Aorta (tissue), 5 donors: ENCODE results near the gene IFITM5. TPM values are rescaled to one million over a fixed set of nuclear protein-coding genes. Genes with fewer than 3 reads are reported as not detected.
"Not testable (repeated sequence)": the region's sequence is repeated elsewhere in the genome, so short reads cannot be mapped to it uniquely, and the experiment has no call there.

Experiments used
- ATAC-seq: fragments of 200-7000 bp; cut with Tn5 transposase; one replicate; pipeline ENCODE4 v1.9.1; 2022; ENCODE audit warnings: moderate library complexity; ENCODE audit not compliant: low FRiP score
- DNase-seq, 2 donors: peaks; one replicate each; pipeline ENCODE4 v3.0.0-alpha.2; 2020
- H3K27ac ChIP-seq, 2 donors: one replicate each; pipeline ENCODE4 v1.5.1; 2013; ENCODE audit warnings: low read length in 2 of 2, mild to moderate bottlenecking in 2 of 2, moderate library complexity in 2 of 2, control low read depth in 1 of 2, inconsistent platforms in 1 of 2, low read depth in 1 of 2
- H3K27me3 ChIP-seq, 2 donors: one replicate each; pipeline ENCODE4 v1.6.1; 2013; ENCODE audit warnings: control low read depth in 1 of 2, low read length in 1 of 2, mild to moderate bottlenecking in 1 of 2, moderate library complexity in 1 of 2; ENCODE audit not compliant: insufficient read depth in 2 of 2, control insufficient read depth in 1 of 2
- H3K36me3 ChIP-seq, 2 donors: one replicate each; pipeline ENCODE4 v1.6.1; 2013; ENCODE audit warnings: control low read depth in 1 of 2, low read length in 1 of 2, mild to moderate bottlenecking in 1 of 2; ENCODE audit not compliant: insufficient read depth in 2 of 2, control insufficient read depth in 1 of 2
- H3K4me1 ChIP-seq, 2 donors: one replicate each; pipeline ENCODE4 v1.6.1; 2013; ENCODE audit warnings: low read length in 2 of 2, control low read depth in 1 of 2, mild to moderate bottlenecking in 1 of 2, moderate library complexity in 1 of 2; ENCODE audit not compliant: insufficient read depth in 2 of 2, control insufficient read depth in 1 of 2
- H3K4me3 ChIP-seq, 2 donors: one replicate each; pipeline ENCODE4 v1.5.1; 2013; ENCODE audit warnings: low read length in 2 of 2, control low read depth in 1 of 2, mild to moderate bottlenecking in 1 of 2
- H3K9me3 ChIP-seq: one replicate; pipeline ENCODE4 v1.6.1; 2013; ENCODE audit warnings: mild to moderate bottlenecking, low read length; ENCODE audit not compliant: control insufficient read depth
- WGBS, 2 donors: extraction: QIAGEN DNeasy Blood & Tissue Kit; methylation state at CpG; one replicate each; pipeline ENCODE4 v1.1.7; 2013; 5-methylcytosine and 5-hydroxymethylcytosine counted together
- intact Hi-C, 2 donors: fragments of 100-400 bp; cut with DNase I; formaldehyde crosslinking; loops; one replicate each; pipeline versions ENCODE4 v1.14.2 to v1.15.0; 2022
- polyA plus RNA-seq, 2 donors: library from polyadenylated mRNA; stranded (reverse); fragments of 200-250 nt; gene quantifications; one replicate each; pipeline ENCODE4 v1.2.3, GENCODE V29; 2013
- total RNA-seq, 2 donors: library from RNA; stranded (reverse); fragmentation: NEBNext Ultra II Directional; extraction: Animal tissue kit (Norgen Biotek cat#: 25700); gene quantifications; one replicate each; pipeline ENCODE4 v1.2.1, GENCODE V29; 2021
- donor health status: healthy with polysubstance abuse.
- donor health status: Bipolar disorder and iron deficiency.
- donor health status: DM: no; HTN: no; CAD: no.
- donor health status: DM: no; HTN: no; CAD: no.
- donor health status: DM: yes; HTN: yes; CAD: no.

The IFITM5 gene
- total and polyA plus RNA-seq, 4 donors = not detected

- Histone ChIP-seq H3K36me3 (no peaks in the 10 kb centered on the region), H3K4me3 (no peak within 1 kb of the TSS), H3K27me3 (peaks cover 0 to 1% of the 10 kb centered on the region in 2 donors), H3K4me1 (no peaks in the 10 kb centered on the region), H3K9me3 (no peaks in the 10 kb centered on the region), H3K27ac (no peak within 1 kb of the TSS)
- DNase-seq = no peak
- peak; percentile 7 for ATAC-seq
- WGBS, 2 donors = 66 to 71% methylated on average over 20 to 21 of the region's 21 CpGs
- intact Hi-C loops = no loop called here
Measured at GRCh38 chr11:278001-278951, 21.1 kb downstream of the IFITM5 start, which contains the start of gene NLRP6. NLRP6 (plus strand) TSS chr11:278407; CDS start chr11:278570, 163 bp downstream.

- H3K27me3 ChIP-seq = peaks cover 0 to 1% of the 10 kb centered on the region in 2 donors
- no peaks in the 10 kb centered on the region for H3K9me3 ChIP-seq
- ATAC-seq (no peak), DNase-seq (no peak)
- H3K36me3 ChIP-seq = no peaks in the 10 kb centered on the region
- no peak overlapping the region for H3K27ac ChIP-seq
- no peaks in the 10 kb centered on the region for H3K4me1 ChIP-seq
- intact Hi-C loops = no loop called here
- H3K4me3 ChIP-seq = no peak overlapping the region
Measured at GRCh38 chr11:276219-276618, 23.1 kb downstream of the IFITM5 start.

- Histone ChIP-seq H3K36me3 (no peaks in the 10 kb centered on the region), H3K4me3 (no peak overlapping the region), H3K27ac (no peak overlapping the region), H3K4me1 (no peaks in the 10 kb centered on the region), H3K9me3 (no peaks in the 10 kb centered on the region), H3K27me3 (no peaks in the 10 kb centered on the region)
- intact Hi-C loops = no loop called here
- ATAC-seq (no peak), DNase-seq (no peak)
- 85 to 89% methylated on average over 6 of the region's 6 CpGs for WGBS, 2 donors
Measured at GRCh38 chr11:272931-273198, 26.5 kb downstream of the IFITM5 start.

GRCh38 chr11:272195-272930 lies 27.0 kb downstream of the IFITM5 start:
- 85% methylated on average over 22 of the region's 22 CpGs for WGBS, 2 donors
- Histone ChIP-seq H3K9me3 (no peaks in the 10 kb centered on the region), H3K27ac (no peak overlapping the region), H3K4me1 (no peaks in the 10 kb centered on the region), H3K4me3 (no peak overlapping the region), H3K36me3 (no peaks in the 10 kb centered on the region), H3K27me3 (no peaks in the 10 kb centered on the region)
- intact Hi-C loops = no loop called here
- ATAC-seq (no peak), DNase-seq (no peak)

GRCh38 chr11:271319-271715 lies 28.0 kb downstream of the IFITM5 start:
- H3K36me3 ChIP-seq = no peaks in the 10 kb centered on the region
- no peak overlapping the region for H3K27ac ChIP-seq
- DNase-seq = no peak
- ATAC-seq = no peak
- intact Hi-C loops = no loop called here
- no peak overlapping the region for H3K4me3 ChIP-seq
- WGBS, 2 donors = 83 to 85% methylated on average over 8 of the region's 8 CpGs
- H3K4me1 ChIP-seq = no peaks in the 10 kb centered on the region
- H3K27me3 ChIP-seq = no peaks in the 10 kb centered on the region
- no peaks in the 10 kb centered on the region for H3K9me3 ChIP-seq

GRCh38 chr11:270451-271318 lies 28.6 kb downstream of the IFITM5 start:
- 76 to 81% methylated on average over 18 of the region's 18 CpGs for WGBS, 2 donors
- Histone ChIP-seq H3K36me3 (no peaks in the 10 kb centered on the region), H3K4me3 (no peak overlapping the region), H3K4me1 (no peaks in the 10 kb centered on the region), H3K9me3 (no peaks in the 10 kb centered on the region), H3K27me3 (no peaks in the 10 kb centered on the region), H3K27ac (no peak overlapping the region)
- intact Hi-C loops = no loop called here
- DNase-seq = no peak
- no peak for ATAC-seq

GRCh38 chr11:269146-269890 lies 30.0 kb downstream of the IFITM5 start:
- intact Hi-C loops = no loop called here
- H3K36me3 ChIP-seq = no peaks in the 10 kb centered on the region
- 53 to 59% methylated on average over 21 of the region's 21 CpGs for WGBS, 2 donors
- H3K4me3 ChIP-seq = no peak overlapping the region
- H3K27ac ChIP-seq = no peak overlapping the region
- H3K27me3 ChIP-seq = no peaks in the 10 kb centered on the region
- no peak for DNase-seq
- H3K4me1 ChIP-seq = no peaks in the 10 kb centered on the region
- ATAC-seq = peak; percentile 27
- H3K9me3 ChIP-seq = no peaks in the 10 kb centered on the region

- intact Hi-C loops, H3K9me3 ChIP-seq, H3K4me3 ChIP-seq, H3K27me3 ChIP-seq, H3K27ac ChIP-seq, H3K36me3 ChIP-seq, H3K4me1 ChIP-seq: not testable (repeated sequence)
- ATAC-seq (peak; percentile 67), DNase-seq (peak in 1 of 2 donors; percentile 90)
- WGBS, 2 donors = 52 to 60% methylated on average over 16 of the region's 16 CpGs
Measured at GRCh38 chr11:268716-269145, 30.6 kb downstream of the IFITM5 start.
